Body of pancreas (tissue), 4 donors: ENCODE data around the gene NUPR1.

Source experiments
- POLR2A ChIP-seq, 3 donors: fragments of 450-650 bp; IDR thresholded peaks; one replicate each; pipeline ENCODE4 v1.6.1; 2016; ENCODE audit warnings: antibody characterized with exemption in 3 of 3, mild to moderate bottlenecking in 2 of 3
- TF ChIP-seq, protein P1 (sequence below), 7 experiments: fragments of 450-650 bp in 4 of 7; fragments of 200-600 bp in 3 of 7; sonication (generic) in 3 of 7; IDR thresholded peaks; one replicate each; pipeline ENCODE4 v1.5.1; 2016 to 2019; ENCODE audit warnings: antibody characterized with exemption in 7 of 7

DNA sequence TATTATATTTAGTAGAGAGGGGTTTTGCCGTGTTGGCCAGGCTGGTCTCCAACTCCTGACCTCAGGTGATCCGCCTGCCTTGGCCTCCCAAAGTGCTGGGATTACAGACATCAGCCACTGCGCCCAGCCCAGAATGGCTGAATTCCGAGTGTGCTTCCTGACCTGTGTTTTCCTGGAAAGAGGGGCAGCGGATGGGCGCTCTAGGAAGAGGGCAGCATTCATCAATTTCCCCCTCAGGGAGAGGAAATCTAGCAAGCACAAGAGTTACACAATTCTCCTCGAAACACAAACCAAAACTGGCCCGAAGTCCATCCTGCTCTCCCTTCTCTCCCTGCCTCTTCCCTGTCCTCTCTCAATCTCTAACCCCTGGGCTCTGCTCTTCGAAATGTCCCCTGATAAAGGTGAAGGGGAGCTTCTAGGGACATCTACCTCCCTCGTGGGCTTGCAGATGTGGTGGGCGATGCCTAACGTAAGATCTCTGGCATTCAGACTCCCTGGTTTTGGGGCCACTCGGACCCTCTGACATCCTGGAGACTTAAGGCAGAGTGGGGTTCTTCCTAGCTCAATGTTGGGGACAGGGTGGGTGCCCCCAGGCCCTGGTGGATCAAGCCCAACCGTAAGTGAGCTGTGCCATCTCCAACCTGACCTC lies 33.2 kb downstream of the NUPR1 start:
- TF ChIP-seq POLR2A (IDR thresholded peaks at IDR 0.05), result no peak
- TF ChIP-seq, protein P1, sequence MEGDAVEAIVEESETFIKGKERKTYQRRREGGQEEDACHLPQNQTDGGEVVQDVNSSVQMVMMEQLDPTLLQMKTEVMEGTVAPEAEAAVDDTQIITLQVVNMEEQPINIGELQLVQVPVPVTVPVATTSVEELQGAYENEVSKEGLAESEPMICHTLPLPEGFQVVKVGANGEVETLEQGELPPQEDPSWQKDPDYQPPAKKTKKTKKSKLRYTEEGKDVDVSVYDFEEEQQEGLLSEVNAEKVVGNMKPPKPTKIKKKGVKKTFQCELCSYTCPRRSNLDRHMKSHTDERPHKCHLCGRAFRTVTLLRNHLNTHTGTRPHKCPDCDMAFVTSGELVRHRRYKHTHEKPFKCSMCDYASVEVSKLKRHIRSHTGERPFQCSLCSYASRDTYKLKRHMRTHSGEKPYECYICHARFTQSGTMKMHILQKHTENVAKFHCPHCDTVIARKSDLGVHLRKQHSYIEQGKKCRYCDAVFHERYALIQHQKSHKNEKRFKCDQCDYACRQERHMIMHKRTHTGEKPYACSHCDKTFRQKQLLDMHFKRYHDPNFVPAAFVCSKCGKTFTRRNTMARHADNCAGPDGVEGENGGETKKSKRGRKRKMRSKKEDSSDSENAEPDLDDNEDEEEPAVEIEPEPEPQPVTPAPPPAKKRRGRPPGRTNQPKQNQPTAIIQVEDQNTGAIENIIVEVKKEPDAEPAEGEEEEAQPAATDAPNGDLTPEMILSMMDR (IDR thresholded peaks at IDR 0.05), result no peak
